GM12801 (cell line): Measurements from ENCODE around the gene HEATR1.

Experiments
- CTCF ChIP-seq: IDR thresholded peaks from one replicate; pipeline ENCODE4 v1.5.1; 2011; ENCODE audit warnings: control low read depth; ENCODE audit not compliant: insufficient read length; ENCODE audit errors: extremely low read depth

Gene HEATR1

GRCh38 chr1:236534151-236534651 lies 70.1 kb downstream of the HEATR1 start:
- TF ChIP-seq CTCF = no peak

GRCh38 chr1:236532850-236533249 lies 71.5 kb downstream of the HEATR1 start:
- TF ChIP-seq CTCF = no peak

- TF ChIP-seq CTCF = no peak
These were observed 73.4 kb downstream of the HEATR1 start for GRCh38 chr1:236530959-236531358.

GRCh38 chr1:236530286-236530685 lies 74.0 kb downstream of the HEATR1 start:
- TF ChIP-seq CTCF = no peak

- TF ChIP-seq CTCF = no peak
These were observed 78.2 kb downstream of the HEATR1 start for GRCh38 chr1:236526079-236526478.

- no peak for TF ChIP-seq CTCF
These were observed 79.5 kb downstream of the HEATR1 start for GRCh38 chr1:236524895-236525184.

GRCh38 chr1:236524142-236524894 lies 80.0 kb downstream of the HEATR1 start:
- no peak for TF ChIP-seq CTCF
